ENCODE data around the gene SH3GL3. TPM values are rescaled to one million over a fixed set of nuclear protein-coding genes. Genes with fewer than 3 reads are reported as not detected.

SH3GL3 gene
- total RNA-seq, 1 experiment from 2014 or later, result not detected

DNA sequence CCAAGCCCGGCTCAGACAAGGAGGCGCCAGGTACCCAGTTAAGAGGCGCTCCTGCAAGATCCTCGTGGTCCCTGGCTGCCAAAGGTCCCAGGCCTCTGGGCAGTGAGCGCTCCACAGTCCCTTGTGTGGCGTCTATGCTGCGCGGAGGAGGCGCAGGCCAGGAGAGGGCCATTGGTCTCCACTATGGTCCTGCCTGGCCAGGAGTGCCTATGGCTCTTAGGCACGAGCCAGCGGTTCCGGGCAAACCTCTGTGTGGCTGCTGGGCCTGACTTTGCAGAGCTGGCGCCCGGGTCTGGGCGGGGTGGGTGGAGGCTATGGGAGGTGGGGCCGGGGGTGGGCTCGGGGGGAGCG, 206.1 kb downstream of the SH3GL3 start:
- no peak for DNase-seq (ENCODE audit: low spot score)
- in situ Hi-C loops (cut with HindIII; ENCODE audit: low sequenced_read_pairs), result no loop called here

DNA sequence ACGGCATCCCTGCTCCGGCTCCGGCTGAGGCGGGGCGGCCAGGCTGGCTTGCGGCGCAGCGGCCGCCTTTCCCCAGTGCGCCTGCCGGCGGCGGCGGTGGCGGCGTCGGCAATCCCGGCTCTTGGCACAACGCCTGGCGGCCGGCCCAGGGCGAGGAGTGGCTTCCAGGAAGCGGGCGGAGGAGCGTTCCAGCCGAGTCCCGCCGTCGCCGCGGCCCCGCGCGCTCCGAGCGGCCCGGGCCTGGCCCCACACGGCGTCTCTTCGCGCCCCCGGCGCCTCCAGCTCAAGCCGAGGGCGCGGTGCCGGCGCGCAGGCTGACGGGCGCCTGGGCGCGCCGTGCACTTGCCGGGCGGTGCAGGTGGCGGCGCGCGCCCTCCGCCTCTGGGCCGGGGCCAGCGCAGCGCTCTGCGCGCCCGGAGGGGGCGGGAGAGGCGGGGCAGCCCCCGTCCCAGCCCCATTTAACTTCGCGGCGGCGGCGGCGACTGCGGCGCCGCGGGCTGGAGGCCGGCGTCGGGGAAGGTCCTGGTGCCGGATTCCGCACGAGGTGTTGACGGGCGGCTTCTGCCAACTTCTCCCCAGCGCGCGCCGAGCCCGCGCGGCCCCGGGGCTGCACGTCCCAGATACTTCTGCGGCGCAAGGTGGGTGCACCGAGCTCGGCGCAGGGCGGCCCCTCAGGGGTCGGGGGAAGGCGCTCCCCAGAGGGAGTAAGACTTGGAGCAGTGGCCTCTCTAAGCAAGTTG, 206.7 kb downstream of the SH3GL3 start, which contains the start of gene ADAMTSL3:
Gene ADAMTSL3, plus strand, starts transcription at position 485 of the 740 bp plus-strand sequence. CDS start 1,639 bp downstream, outside the sequence.
- in situ Hi-C loops (cut with HindIII; ENCODE audit: low sequenced_read_pairs), result no loop called here
- DNase-seq (ENCODE audit: low spot score), result peak; percentile 19

DNA sequence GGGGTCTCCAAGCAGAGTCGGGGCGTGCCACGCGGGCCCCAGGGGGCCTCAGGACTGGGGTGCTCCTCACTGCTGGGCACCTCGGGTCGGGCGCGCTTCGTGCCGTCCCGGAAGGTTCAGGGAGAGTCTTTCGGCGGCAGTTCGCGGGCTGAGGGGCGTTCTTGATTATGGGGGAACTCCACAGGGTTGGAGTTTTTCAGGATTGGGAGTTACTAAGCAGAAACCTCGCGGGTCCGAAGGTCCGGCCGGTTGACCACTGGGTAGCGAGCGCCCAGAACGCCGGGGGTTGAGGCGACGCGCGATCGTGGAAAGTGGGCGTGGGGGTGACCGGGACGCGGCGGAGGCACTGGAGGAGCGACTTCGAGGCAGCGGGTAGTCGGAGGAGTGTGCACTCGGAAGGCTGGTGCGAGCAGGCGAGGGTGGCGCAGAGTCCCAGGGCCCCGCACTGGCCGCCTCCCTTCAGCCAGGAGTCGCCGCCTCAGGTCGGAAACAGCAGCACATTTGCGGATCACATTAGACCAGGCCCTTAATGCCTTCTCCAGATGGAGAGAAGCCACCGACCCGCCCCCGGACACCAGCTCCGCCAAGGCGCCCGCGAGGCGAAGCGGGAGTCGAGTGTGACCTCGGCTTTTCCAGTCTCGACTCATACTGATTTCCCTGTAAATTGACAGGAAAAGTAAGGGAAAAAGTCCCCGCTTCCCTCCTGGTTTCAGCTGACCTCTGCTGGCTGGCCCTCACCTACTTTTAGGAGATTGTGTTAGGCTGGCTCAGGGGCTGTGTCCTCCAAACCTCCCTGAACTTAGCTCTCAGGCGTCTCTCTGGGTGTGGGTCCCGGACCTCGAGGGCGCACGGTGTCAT, 207.5 kb downstream of the SH3GL3 start:
- in situ Hi-C loops (cut with HindIII; ENCODE audit: low sequenced_read_pairs), result no loop called here
- DNase-seq (ENCODE audit: low spot score), result no peak

DNA sequence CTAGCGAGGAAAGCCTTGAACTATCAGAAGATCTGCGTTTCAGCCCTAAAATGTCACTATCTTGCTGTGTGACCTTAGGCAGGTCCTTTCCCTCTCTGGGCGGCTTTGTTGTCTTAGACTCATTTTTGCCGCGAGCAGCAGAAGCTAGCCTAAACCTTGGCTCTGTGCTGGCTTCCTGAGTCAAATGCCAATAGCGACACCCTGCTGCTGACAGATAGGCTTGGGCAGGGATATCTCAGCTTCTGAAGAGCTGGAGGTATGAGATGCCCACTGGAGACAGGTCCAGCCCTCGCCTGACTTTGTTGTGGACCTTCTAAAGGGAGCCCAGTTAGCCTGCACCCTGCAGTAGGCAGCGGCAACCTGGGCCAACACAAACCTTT, 208.1 kb downstream of the SH3GL3 start:
- DNase-seq (ENCODE audit: low spot score), result no peak

DNA sequence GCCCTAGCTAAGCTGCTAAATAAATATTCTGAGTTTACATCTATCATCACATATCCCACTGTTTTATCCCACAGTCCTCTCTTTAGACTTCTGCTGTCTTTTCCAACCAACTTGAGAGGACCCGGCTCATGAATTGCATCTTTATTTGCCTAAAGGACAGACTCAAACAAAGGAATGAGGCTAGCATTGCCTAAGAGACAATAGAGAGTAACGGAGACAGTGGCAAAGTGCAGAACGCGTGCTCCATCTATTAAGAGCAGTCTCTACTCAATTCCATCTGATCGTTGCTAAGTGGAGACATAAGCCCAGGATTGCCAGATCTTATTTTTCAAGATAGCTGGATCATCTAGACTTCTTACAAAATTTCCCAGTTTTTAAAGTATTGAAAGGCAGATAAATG, 209.1 kb downstream of the SH3GL3 start:
- no peak for DNase-seq (ENCODE audit: low spot score)
- in situ Hi-C loops (cut with HindIII; ENCODE audit: low sequenced_read_pairs), result no loop called here

More for the DNA sequence above, 208.1 kb downstream of the SH3GL3 start:
- in situ Hi-C loops (cut with HindIII; ENCODE audit: low sequenced_read_pairs), result no loop called here

DNA sequence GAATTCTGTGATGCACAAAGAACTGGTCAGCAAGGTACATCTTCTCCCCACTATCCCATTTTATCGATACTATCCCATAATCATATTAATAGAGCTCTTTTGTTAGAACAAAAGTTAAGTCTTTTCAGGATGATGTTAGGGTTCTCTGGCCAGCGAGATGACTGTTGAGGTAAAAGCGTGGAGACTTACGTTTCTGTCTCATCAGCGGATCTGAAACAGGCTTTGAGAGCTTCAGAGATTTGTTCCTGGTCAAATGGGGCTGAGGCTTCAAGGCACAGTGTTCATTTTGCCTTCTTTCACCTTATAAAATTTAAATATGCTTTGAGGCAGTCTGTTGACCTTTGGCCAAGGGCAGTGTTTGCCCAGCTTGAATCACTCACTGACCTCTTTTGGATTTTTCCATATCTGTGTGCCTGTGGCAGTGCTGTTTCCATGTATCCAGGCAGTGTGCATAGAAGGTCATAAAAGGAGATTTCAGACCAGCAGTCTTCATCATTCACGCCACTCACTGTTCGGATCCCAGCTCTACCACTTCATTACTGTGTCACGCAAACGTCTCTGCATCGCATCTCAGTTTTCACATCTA, 209.9 kb downstream of the SH3GL3 start:
- in situ Hi-C loops (cut with HindIII; ENCODE audit: low sequenced_read_pairs), result no loop called here
- DNase-seq (ENCODE audit: low spot score), result no peak

DNA sequence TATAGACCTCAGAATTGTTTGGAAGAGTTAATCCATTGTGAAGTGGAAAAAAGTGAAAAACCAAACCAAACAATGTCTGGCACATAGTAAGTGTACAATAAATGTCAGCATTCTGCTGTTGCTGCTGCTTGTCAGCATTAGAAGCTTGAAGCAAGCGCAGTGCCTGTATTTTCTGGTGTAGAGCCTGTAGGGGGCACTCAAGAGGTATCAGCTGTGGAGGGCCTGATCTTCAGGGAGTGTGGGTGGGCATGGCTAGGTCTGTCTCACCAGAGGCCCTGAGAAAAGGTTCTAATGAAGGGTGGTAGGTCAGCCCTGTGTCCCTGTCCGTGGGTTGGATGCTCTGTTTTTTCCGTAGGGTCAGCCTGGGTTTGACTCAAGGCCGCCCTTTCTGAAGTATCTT, 210.4 kb downstream of the SH3GL3 start:
- no peak for DNase-seq (ENCODE audit: low spot score)
- in situ Hi-C loops (cut with HindIII; ENCODE audit: low sequenced_read_pairs), result no loop called here

DNA sequence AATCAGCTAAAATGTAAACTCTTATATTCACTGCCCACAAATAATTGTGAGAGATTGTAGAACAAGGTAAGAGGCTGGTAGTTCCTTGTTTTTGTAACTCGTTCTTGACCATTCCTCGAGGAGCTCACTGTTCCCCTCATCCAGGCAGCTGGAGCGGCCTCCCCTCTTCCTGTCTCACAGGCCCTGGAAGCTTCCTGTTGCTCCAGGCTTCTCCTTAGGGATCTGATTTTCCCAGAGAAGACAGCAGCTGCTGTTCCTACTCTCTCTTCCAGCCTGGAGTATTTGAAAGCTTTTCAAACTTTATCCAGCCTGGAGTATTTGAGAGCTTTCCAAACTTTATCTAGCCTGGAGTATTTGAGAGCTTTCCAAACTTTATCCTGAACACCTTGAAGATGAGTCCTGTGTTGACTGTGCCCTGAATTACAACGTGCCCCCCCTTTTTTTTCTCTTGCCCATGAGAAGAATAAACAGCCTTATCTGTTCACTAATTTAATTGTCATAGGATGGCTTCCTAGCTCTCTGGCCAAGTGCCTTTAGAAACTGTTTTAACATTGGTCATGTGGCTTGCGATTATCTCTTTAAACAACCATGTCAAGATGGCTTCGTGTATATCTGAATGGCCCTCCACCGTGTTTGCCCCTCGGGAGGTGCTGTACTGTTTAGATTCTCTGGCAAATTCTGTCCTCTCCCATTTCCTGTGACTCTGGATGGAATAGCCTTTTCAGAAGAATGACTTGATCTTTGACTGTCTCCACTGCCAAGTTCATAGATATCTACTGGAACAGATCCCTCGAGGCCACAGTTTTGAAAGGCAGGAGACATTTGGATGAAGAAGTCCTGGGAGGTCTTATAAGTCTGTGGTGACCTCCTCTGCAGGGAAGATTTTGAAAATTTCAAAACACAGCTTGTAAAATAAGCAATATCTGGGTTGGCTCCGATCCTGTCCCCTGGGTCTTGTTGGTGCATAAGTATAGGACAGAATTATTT, 211.6 kb downstream of the SH3GL3 start:
- in situ Hi-C loops (cut with HindIII; ENCODE audit: low sequenced_read_pairs), result no loop called here
- DNase-seq (ENCODE audit: low spot score), result no peak

DNA sequence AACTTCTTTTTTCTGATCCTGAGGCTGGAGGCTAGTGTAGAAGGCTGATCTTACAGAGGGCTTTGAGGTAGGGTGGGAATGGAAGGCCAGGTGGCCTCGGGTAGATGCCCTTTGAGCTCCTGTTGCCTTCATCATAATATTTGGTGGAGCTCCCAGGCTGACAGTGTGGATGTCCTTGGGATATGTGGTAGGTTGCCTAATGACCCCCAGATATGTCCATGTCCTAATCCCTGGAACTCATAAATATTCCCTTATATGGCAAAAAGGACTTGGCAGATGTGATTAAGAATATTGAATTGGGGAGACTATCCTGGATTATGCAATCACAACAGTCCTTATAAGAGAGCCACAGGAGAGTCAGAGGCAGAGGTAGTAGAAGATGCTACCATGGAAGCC, 212.3 kb downstream of the SH3GL3 start:
- no peak for DNase-seq (ENCODE audit: low spot score)
- in situ Hi-C loops (cut with HindIII; ENCODE audit: low sequenced_read_pairs), result no loop called here

DNA sequence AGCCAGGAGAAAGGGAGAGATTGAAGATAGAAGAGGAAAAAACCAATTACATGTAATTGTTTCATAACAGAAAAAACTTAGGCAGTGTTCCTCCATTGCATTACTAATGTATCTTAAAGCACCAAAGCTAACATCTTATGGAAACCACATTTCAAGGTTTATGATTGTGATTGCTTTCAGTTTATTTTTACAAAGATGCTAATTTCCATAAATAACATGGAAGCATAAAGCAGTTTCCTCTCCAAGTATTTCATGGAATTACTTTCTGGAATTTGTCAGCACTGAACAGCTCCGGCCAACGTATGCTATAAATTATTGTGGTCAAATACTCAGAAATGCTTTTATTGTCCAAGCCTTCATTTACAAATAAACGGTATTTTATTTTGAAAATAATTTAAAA, 218.3 kb downstream of the SH3GL3 start:
- in situ Hi-C loops (cut with HindIII; ENCODE audit: low sequenced_read_pairs), result no loop called here
- DNase-seq (ENCODE audit: low spot score), result no peak

Other genes with a start within 250 kb of the SH3GL3 start
- 31.3 and 67.3 TPM in 2 replicates for gene HDGFL3, start 239.5 kb upstream of the SH3GL3 start, total RNA-seq (2014; rRNA removed; shearing (Covaris generic))
- not detected in 2 replicates for gene BNC1, start 162.7 kb upstream of the SH3GL3 start, total RNA-seq (2014; rRNA removed; shearing (Covaris generic))
- 0.10 TPM in 1 of 2 replicates, not detected in the other for gene ADAMTSL3, start 206.8 kb downstream of the SH3GL3 start, total RNA-seq (2014; rRNA removed; shearing (Covaris generic))

Measured in G401 (cell line).